Measurements from ENCODE around the gene MIR17HG. TPM values are rescaled to one million over a fixed set of nuclear protein-coding genes. Genes with fewer than 3 reads are reported as not detected.

Gene MIR17HG
- total RNA-seq, 2 experiments from 2014 or later = 19.5 to 22.0 TPM

DNA sequence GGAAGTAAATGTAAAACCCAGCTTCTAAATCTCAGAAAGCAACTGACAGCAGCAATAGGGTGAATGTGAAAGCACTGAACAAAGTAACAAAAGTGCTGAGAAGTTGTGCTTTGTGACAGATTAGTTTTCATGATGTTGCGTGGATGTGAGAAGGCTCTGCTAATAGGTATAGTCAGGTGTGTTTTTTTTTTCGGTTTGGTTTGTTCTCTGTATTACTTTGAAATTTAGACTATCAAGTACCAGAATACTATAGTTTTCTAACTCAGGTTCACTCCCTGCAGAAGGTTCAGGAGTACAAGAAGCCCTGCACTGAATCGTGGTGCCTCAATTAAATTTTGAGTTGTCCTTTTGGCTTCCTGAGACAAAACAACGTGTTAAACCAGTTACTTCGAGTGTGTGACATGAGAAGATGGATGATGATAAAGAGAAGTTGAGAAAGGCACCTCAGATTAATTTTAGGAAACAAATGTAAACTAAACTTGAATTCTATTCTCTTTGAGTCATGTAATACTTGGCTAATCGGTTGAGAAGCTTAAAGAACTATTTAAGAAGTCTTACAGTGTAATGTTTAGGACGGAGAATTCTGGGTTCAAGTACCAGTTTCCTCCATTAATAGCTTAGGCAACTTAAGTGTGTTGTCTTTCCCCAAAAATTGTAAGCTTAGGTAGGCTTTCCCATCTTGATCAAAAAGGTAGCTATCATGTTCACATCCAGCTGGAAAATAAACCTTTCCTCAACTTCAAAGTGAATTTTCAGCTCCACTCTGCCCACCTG, 10.3 kb downstream of the MIR17HG start:
- intact Hi-C loops (cut with micrococcal nuclease) = no loop called here
- CTCF ChIA-PET = interaction anchor here (0.7 to 3.8 kb wide), 3 partner anchors 17 to 50 kb away, joined by 3 to 15 read pairs (median 3); no protein-coding TSS in a partner anchor
- peaks cover 19% of the 10 kb centered on the region for H3K4me1 Mint-ChIP-seq (ENCODE audit: low read depth)

DNA sequence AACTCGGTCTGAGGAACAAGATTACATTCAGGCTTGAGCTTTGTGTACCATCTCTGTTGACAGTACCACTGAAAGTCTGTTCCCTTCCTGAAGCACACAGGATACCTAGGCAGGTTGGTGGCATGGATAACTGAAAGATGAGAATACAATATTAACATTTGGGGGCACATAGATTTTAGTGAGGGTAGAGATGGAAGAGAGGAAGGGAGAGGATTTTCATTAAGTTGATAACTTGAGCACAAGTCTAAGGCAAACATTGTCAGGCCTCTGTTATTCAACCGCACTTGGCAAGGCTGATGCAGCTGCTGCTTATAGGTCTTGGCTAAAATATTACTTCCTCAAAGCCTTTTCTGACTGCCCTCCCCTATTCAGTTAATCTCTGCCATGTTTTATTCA, 10.9 kb downstream of the MIR17HG start:
- Mint-ChIP-seq H3K4me3 (no peak overlapping the region), H3K36me3 (peaks cover 42% of the 10 kb centered on the region), H3K27me3 (no peaks in the 10 kb centered on the region), H3K9me3 (no peaks in the 10 kb centered on the region), H3K4me1 (ENCODE audit: low read depth) (peaks cover 14% of the 10 kb centered on the region), H3K27ac (peak overlapping the region; percentile 50)
- ChIA-PET CTCF (interaction anchor here (0.7 to 3.8 kb wide), 3 partner anchors 17 to 49 kb away, joined by 3 to 15 read pairs (median 3); no protein-coding TSS in a partner anchor), POLR2A (interaction anchor here (0.9 to 1.0 kb wide), 2 partner anchors 28 to 45 kb away, joined by 3 read pairs; no protein-coding TSS in a partner anchor)
- intact Hi-C loops (cut with micrococcal nuclease) = no loop called here
- no peak for DNase-seq

More for the DNA sequence above, 10.3 kb downstream of the MIR17HG start:
- DNase-seq = no peak
- H3K27ac Mint-ChIP-seq = peak overlapping the region; percentile 50
- H3K4me3 Mint-ChIP-seq = no peak overlapping the region
- no peaks in the 10 kb centered on the region for H3K9me3 Mint-ChIP-seq
- H3K36me3 Mint-ChIP-seq = peaks cover 46% of the 10 kb centered on the region
- POLR2A ChIA-PET = interaction anchor here (0.9 to 1.0 kb wide), 2 partner anchors 27 to 44 kb away, joined by 3 read pairs; no protein-coding TSS in a partner anchor
- no peaks in the 10 kb centered on the region for H3K27me3 Mint-ChIP-seq

DNA sequence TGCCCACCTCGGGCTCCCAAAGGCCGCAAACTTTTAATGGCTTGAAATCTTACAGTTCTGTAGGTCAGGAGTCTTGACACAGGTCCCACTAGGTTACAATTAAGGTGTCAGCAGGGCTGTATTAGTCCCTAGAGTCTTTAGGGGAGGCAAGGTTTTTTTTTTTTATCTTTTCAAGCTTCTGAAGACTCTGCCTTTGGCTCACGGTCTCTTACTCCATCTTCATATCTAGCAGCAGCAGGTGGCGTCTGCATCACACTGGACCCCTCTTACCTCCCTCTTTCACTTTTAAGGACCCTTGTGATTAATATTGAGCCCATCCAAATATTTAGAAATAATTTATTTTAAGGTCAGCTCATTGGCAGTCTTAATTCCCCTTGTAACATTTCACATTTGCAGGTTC, 11.6 kb downstream of the MIR17HG start:
- Mint-ChIP-seq H3K27me3 (no peaks in the 10 kb centered on the region), H3K4me1 (ENCODE audit: low read depth) (peaks cover 10% of the 10 kb centered on the region), H3K4me3 (no peak overlapping the region), H3K36me3 (peaks cover 36% of the 10 kb centered on the region), H3K9me3 (no peaks in the 10 kb centered on the region), H3K27ac (no peak overlapping the region)
- intact Hi-C loops (cut with micrococcal nuclease) = no loop called here
- DNase-seq = no peak
- POLR2A ChIA-PET = interaction anchor here (0.8 to 1.1 kb wide), 3 partner anchors 8 to 45 kb away, joined by 3 to 4 read pairs (median 3); no protein-coding TSS in a partner anchor
- CTCF ChIA-PET = interaction anchor here (2.0 to 3.8 kb wide), 2 partner anchors 46 to 51 kb away, joined by 9 to 15 read pairs; no protein-coding TSS in a partner anchor

DNA sequence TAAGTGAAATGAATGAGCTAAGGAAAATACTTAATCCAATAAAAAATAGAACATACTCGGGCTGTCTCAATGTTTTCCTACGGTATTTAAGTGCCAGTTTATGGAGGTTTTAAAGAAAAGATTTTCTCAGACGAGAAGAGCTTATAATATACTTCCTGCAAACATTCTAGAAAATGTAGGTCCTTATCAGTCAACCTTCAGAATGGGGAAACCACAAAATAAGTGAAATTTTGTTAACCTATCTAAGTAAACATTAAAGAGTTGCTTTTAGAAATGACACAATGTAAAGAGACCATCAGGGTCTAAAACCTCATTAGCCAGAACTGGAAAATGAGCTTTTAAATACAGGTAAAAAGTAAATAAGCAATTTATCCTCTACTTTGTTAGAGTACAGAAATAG, 12.1 kb downstream of the MIR17HG start:
- ChIA-PET CTCF (interaction anchor here (2.0 to 3.8 kb wide), 2 partner anchors 46 to 52 kb away, joined by 9 to 15 read pairs; no protein-coding TSS in a partner anchor), POLR2A (interaction anchor here (0.9 to 1.1 kb wide), 2 partner anchors 13 to 46 kb away, joined by 3 to 4 read pairs; no protein-coding TSS in a partner anchor)
- Mint-ChIP-seq H3K36me3 (peaks cover 31% of the 10 kb centered on the region), H3K27ac (no peak overlapping the region), H3K4me1 (ENCODE audit: low read depth) (peaks cover 10% of the 10 kb centered on the region), H3K4me3 (no peak overlapping the region), H3K27me3 (no peaks in the 10 kb centered on the region), H3K9me3 (no peaks in the 10 kb centered on the region)
- DNase-seq = no peak
- intact Hi-C loops (cut with micrococcal nuclease) = no loop called here

- CTCF ChIA-PET = interaction anchor here (2.0 to 3.8 kb wide), 2 partner anchors 47 to 52 kb away, joined by 9 to 15 read pairs; no protein-coding TSS in a partner anchor
- POLR2A ChIA-PET = interaction anchor here (1.1 kb wide), 1 partner anchor 13 kb away, joined by 4 read pairs; no protein-coding TSS in a partner anchor
- H3K36me3 Mint-ChIP-seq = peaks cover 25% of the 10 kb centered on the region
- no peak overlapping the region for H3K4me3 Mint-ChIP-seq
- H3K4me1 Mint-ChIP-seq (ENCODE audit: low read depth) = peaks cover 10% of the 10 kb centered on the region
- no peaks in the 10 kb centered on the region for H3K27me3 Mint-ChIP-seq
- intact Hi-C loops (cut with micrococcal nuclease) = no loop called here
- H3K9me3 Mint-ChIP-seq = no peaks in the 10 kb centered on the region
- no peak for DNase-seq
- no peak overlapping the region for H3K27ac Mint-ChIP-seq
Measured at GRCh38 chr13:91360246-91360751, 12.8 kb downstream of the MIR17HG start.

DNA sequence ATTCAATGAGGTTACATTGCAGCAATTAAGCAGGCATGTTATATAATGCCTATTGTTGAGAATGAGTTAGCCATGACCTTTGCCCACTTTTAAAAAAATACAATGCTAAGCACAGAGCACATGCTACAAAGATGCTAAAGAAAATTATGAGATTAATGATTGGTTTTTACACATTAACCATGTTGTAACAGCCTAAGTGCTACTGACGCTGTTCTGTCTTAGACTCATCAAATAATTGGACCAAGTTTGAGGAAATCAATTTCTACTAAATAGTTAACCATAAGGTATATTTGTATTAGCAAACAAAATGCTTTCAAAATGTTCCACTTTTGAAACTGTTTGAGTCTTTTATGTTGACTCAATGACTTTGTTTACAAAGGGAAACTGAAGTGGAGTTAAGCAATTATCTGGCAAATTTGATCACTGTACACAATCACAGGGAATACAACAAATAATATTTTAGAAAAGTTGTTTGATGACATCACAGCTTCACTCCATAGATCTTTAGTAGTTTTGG, 14.3 kb downstream of the MIR17HG start:
- H3K9me3 Mint-ChIP-seq = no peaks in the 10 kb centered on the region
- H3K36me3 Mint-ChIP-seq = peaks cover 10% of the 10 kb centered on the region
- H3K27ac Mint-ChIP-seq = no peak overlapping the region
- intact Hi-C loops (cut with micrococcal nuclease) = no loop called here
- CTCF ChIA-PET = no interaction called here
- DNase-seq = no peak
- H3K4me1 Mint-ChIP-seq (ENCODE audit: low read depth) = peaks cover 3% of the 10 kb centered on the region
- POLR2A ChIA-PET = no interaction called here
- no peak overlapping the region for H3K4me3 Mint-ChIP-seq
- H3K27me3 Mint-ChIP-seq = no peaks in the 10 kb centered on the region

DNA sequence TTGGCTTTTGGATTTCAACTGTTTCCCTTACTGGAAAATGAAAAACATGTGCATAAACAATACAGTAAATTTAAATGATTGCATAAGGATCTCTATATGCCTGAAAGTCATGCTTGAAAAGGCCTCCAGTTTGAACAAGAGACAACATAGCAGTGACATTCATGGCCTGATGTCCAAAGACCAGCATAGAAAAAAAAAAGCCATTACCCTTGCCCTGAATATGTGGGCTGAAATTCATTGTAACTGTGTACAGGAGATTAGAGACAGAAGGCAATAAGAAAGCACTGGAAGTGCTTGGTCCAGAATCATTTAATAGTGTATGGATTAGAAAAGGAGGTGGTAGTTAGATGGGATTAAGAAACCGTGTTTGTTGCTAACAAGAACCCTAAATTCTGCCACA, 15.4 kb downstream of the MIR17HG start:
- no peaks in the 10 kb centered on the region for H3K27me3 Mint-ChIP-seq
- intact Hi-C loops (cut with micrococcal nuclease) = no loop called here
- no peak for DNase-seq
- peaks cover 14% of the 10 kb centered on the region for H3K4me1 Mint-ChIP-seq (ENCODE audit: low read depth)
- H3K9me3 Mint-ChIP-seq = no peaks in the 10 kb centered on the region
- peaks cover 6% of the 10 kb centered on the region for H3K36me3 Mint-ChIP-seq
- ChIA-PET POLR2A (no interaction called here), CTCF (no interaction called here)
- no peak overlapping the region for H3K4me3 Mint-ChIP-seq
- no peak overlapping the region for H3K27ac Mint-ChIP-seq

- intact Hi-C loops (cut with micrococcal nuclease) = loop anchor here (5.0 kb wide), 1 partner anchor 56 kb away; no protein-coding TSS in a partner anchor
- CTCF ChIA-PET = no interaction called here
Measured at GRCh38 chr13:91368101-91368500, 20.6 kb downstream of the MIR17HG start.

DNA sequence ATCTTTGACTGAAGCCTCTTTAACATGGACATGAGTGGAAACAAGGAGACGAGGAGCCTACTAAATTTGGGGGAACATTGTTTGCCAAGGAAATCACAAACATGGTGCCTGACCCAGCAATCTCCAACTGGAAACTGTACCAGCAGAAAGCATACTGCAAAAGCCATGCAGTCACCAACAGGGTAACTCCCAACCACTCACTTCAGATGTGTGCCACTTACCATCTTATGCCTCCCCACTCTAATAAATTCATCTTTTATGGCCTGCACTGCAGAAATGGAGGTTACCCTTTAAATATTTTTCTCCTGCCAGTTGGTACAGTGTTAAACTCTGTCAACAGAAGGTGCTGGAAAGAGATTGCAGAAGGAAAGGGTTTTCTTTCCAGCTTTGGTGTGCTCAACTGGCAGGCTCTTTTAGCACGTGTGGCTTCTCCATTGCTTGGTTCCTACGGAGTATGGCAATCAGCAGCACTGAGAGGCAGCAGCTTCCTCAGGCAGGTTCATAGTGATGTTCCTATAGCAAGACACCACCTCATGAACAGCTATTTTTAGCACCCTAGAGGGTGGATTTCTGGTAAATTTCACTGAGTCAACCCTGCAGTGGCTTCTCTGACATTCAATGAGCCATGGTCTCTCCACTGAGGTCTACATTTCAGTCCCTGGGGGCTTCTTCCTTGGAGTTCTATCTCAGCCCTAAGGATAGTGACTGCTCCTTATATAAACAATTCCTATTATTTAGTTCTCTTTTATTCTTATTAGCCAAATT, 21.4 kb downstream of the MIR17HG start:
- Mint-ChIP-seq H3K4me3 (no peak overlapping the region), H3K36me3 (no peaks in the 10 kb centered on the region), H3K27me3 (peaks cover 2% of the 10 kb centered on the region), H3K4me1 (ENCODE audit: low read depth) (peaks cover 27% of the 10 kb centered on the region), H3K9me3 (no peaks in the 10 kb centered on the region), H3K27ac (peak overlapping the region; percentile 57)
- CTCF ChIA-PET = interaction anchor here (0.5 to 1.0 kb wide), 2 partner anchors 55 to 57 kb away, joined by 4 read pairs; no protein-coding TSS in a partner anchor
- intact Hi-C loops (cut with micrococcal nuclease) = loop anchor here (1.0 to 5.0 kb wide), 2 partner anchors 23 to 57 kb away; no protein-coding TSS in a partner anchor
- DNase-seq = peak; percentile 36
- POLR2A ChIA-PET = interaction anchor here (1.7 kb wide), 1 partner anchor 13 kb away, joined by 6 read pairs; no protein-coding TSS in a partner anchor

More at GRCh38 chr13:91368101-91368500, 20.6 kb downstream of the MIR17HG start:
- no peaks in the 10 kb centered on the region for H3K36me3 Mint-ChIP-seq
- POLR2A ChIA-PET = no interaction called here
- H3K9me3 Mint-ChIP-seq = no peaks in the 10 kb centered on the region
- no peak for DNase-seq
- H3K27me3 Mint-ChIP-seq = peaks cover 2% of the 10 kb centered on the region
- H3K4me3 Mint-ChIP-seq = no peak overlapping the region
- H3K27ac Mint-ChIP-seq = peak overlapping the region; percentile 59
- H3K4me1 Mint-ChIP-seq (ENCODE audit: low read depth) = peaks cover 27% of the 10 kb centered on the region

GRCh38 chr13:91369441-91369831, 21.9 kb downstream of the MIR17HG start:
- H3K4me1 Mint-ChIP-seq (ENCODE audit: low read depth) = peaks cover 27% of the 10 kb centered on the region
- no peak overlapping the region for H3K4me3 Mint-ChIP-seq
- H3K27me3 Mint-ChIP-seq = peaks cover 2% of the 10 kb centered on the region
- no peaks in the 10 kb centered on the region for H3K36me3 Mint-ChIP-seq
- no peak overlapping the region for H3K27ac Mint-ChIP-seq
- ChIA-PET CTCF (interaction anchor here (1.0 kb wide), 1 partner anchor 57 kb away, joined by 4 read pairs; no protein-coding TSS in a partner anchor), POLR2A (interaction anchor here (1.7 kb wide), 1 partner anchor 14 kb away, joined by 6 read pairs; no protein-coding TSS in a partner anchor)
- intact Hi-C loops (cut with micrococcal nuclease) = loop anchor here (1.0 to 5.0 kb wide), 2 partner anchors 23 to 57 kb away; no protein-coding TSS in a partner anchor
- H3K9me3 Mint-ChIP-seq = no peaks in the 10 kb centered on the region
- peak; percentile 59 for DNase-seq

DNA sequence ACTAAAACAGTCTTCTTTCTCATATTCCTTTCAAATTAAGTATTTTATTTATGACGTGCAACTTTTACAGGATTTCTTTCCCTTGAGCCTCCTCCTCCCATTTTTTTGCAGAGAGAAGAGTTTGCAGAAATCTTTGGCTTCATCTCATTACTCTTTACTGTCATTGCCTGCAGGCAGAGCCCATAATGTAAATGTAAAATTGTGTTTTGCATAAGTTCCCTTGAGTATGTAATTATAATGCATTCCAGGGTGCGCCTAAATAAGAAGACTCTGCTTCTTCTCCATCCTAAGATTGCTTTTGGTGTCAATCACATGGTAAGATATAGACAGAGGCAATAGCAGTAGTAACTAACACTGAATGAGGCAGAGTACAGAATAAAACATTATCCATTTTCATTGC, 23.0 kb downstream of the MIR17HG start:
- no peak overlapping the region for H3K27ac Mint-ChIP-seq
- ChIA-PET POLR2A (no interaction called here), CTCF (interaction anchor here (1.0 kb wide), 1 partner anchor 21 kb away, joined by 3 read pairs; no protein-coding TSS in a partner anchor)
- no peaks in the 10 kb centered on the region for H3K9me3 Mint-ChIP-seq
- intact Hi-C loops (cut with micrococcal nuclease) = loop anchor here (10.0 kb wide), 1 partner anchor 236 kb away; no protein-coding TSS in a partner anchor
- H3K36me3 Mint-ChIP-seq = no peaks in the 10 kb centered on the region
- H3K4me1 Mint-ChIP-seq (ENCODE audit: low read depth) = peaks cover 30% of the 10 kb centered on the region
- H3K27me3 Mint-ChIP-seq = peaks cover 2% of the 10 kb centered on the region
- no peak for DNase-seq
- H3K4me3 Mint-ChIP-seq = no peak overlapping the region

Measured in activated CD4-positive, alpha-beta memory T cell treated with anti-CD3 and anti-CD28 coated beads for 36 hours (primary cell).